Adipose tissue (tissue), 3 donors: ENCODE results near the gene POLD1. TPM values are rescaled to one million over a fixed set of nuclear protein-coding genes. Genes with fewer than 3 reads are reported as not detected.
"Not testable (repeated sequence)": the region's sequence is repeated elsewhere in the genome, so short reads cannot be mapped to it uniquely, and the experiment has no call there.

Source experiments
- H3K27ac ChIP-seq: one replicate; pipeline ENCODE4 v1.5.1; 2013; ENCODE audit warnings: low read depth, low read length
- WGBS, 3 donors: extraction: QIAGEN DNeasy Blood & Tissue Kit; methylation state at CpG; one replicate each; pipeline ENCODE4 v1.1.7; 2013; 5-methylcytosine and 5-hydroxymethylcytosine counted together
- polyA plus RNA-seq, 3 donors: library from polyadenylated mRNA; stranded (reverse); fragments of 200-250 nt; gene quantifications; one replicate each; pipeline ENCODE4 v1.2.3, GENCODE V29; 2013
- donor health status: healthy with polysubstance abuse.
- donor health status: Bipolar disorder and iron deficiency.
- donor health status: healthy.

The POLD1 gene
- polyA plus RNA-seq, 3 donors: 12.1 to 23.8 (median 13.5) TPM

GRCh38 chr19:50384685-50385535 lies 763 bp downstream of the POLD1 start:
- 11 to 15% (median 14%) methylated on average over 26 of the region's 26 CpGs for WGBS, 3 donors

GRCh38 chr19:50387176-50387867 lies 3.2 kb downstream of the POLD1 start:
- no peak overlapping the region for H3K27ac ChIP-seq
- WGBS, 3 donors: 57 to 85% (median 67%) methylated on average over 19 to 21 of the region's 21 CpGs

More at GRCh38 chr19:50384685-50385535, 763 bp downstream of the POLD1 start:
- H3K27ac ChIP-seq: no peak overlapping the region

- 75 to 94% (median 86%) methylated on average over 8 of the region's 8 CpGs for WGBS, 3 donors
- H3K27ac ChIP-seq: no peak overlapping the region
Observed at GRCh38 chr19:50387868-50388245, 3.7 kb downstream of the POLD1 start.

GRCh38 chr19:50390295-50390694 lies 6.1 kb downstream of the POLD1 start:
- not testable (repeated sequence) for H3K27ac ChIP-seq
- WGBS, 3 donors: 77 to 84% (median 78%) methylated on average over 3 of the region's 3 CpGs

- 94 to 99% (median 94%) methylated on average over 21 to 22 of the region's 23 CpGs for WGBS, 3 donors
Observed at GRCh38 chr19:50390952-50391351, 6.8 kb downstream of the POLD1 start.

GRCh38 chr19:50392759-50393158 lies 8.6 kb downstream of the POLD1 start:
- WGBS, 3 donors: 89 to 93% (median 91%) methylated on average over 5 of the region's 5 CpGs
- H3K27ac ChIP-seq: no peak overlapping the region

More at GRCh38 chr19:50390952-50391351, 6.8 kb downstream of the POLD1 start:
- not testable (repeated sequence) for H3K27ac ChIP-seq

GRCh38 chr19:50393589-50393988 lies 9.4 kb downstream of the POLD1 start:
- H3K27ac ChIP-seq: no peak overlapping the region
- 75 to 94% (median 92%) methylated on average over 4 of the region's 4 CpGs for WGBS, 3 donors

- H3K27ac ChIP-seq: no peak overlapping the region
- WGBS, 3 donors: 96 to 97% (median 96%) methylated on average over 9 of the region's 9 CpGs
Observed at GRCh38 chr19:50394017-50394416, 9.9 kb downstream of the POLD1 start.

- WGBS, 3 donors: 92 to 97% (median 93%) methylated on average over 13 of the region's 13 CpGs
- H3K27ac ChIP-seq: no peak overlapping the region
Observed at GRCh38 chr19:50398675-50399367, 14.7 kb downstream of the POLD1 start.

- H3K27ac ChIP-seq: no peak overlapping the region
- WGBS, 3 donors: 97 to 99% (median 99%) methylated on average over 10 of the region's 10 CpGs
Observed at GRCh38 chr19:50399368-50399745, 15.2 kb downstream of the POLD1 start.

- H3K27ac ChIP-seq: no peak overlapping the region
- 89 to 95% (median 94%) methylated on average over 47 to 48 of the region's 48 CpGs for WGBS, 3 donors
Observed at GRCh38 chr19:50401605-50402450, 17.7 kb downstream of the POLD1 start.

- H3K27ac ChIP-seq: no peak overlapping the region
- 96 to 97% (median 96%) methylated on average over 34 to 41 of the region's 41 CpGs for WGBS, 3 donors
Observed at GRCh38 chr19:50402544-50403301, 18.6 kb downstream of the POLD1 start.

- 87 to 94% (median 92%) methylated on average over 21 to 22 of the region's 22 CpGs for WGBS, 3 donors
Observed at GRCh38 chr19:50406156-50406820, 22.1 kb downstream of the POLD1 start.

GRCh38 chr19:50406829-50407228 lies 22.7 kb downstream of the POLD1 start:
- H3K27ac ChIP-seq: no peak overlapping the region
- 94 to 95% (median 94%) methylated on average over 19 of the region's 19 CpGs for WGBS, 3 donors

More at GRCh38 chr19:50406156-50406820, 22.1 kb downstream of the POLD1 start:
- H3K27ac ChIP-seq: no peak overlapping the region

- WGBS, 3 donors: 96 to 97% (median 96%) methylated on average over 17 of the region's 17 CpGs
- H3K27ac ChIP-seq: no peak overlapping the region
Observed at GRCh38 chr19:50409347-50409746, 25.2 kb downstream of the POLD1 start.

- WGBS, 3 donors: 83 to 85% (median 84%) methylated on average over 10 of the region's 10 CpGs
- no peak overlapping the region for H3K27ac ChIP-seq
Observed at GRCh38 chr19:50410109-50410508, 26.0 kb downstream of the POLD1 start.

- 92 to 100% (median 97%) methylated on average over 2 of the region's 2 CpGs for WGBS, 3 donors
- H3K27ac ChIP-seq: no peak overlapping the region
Observed at GRCh38 chr19:50412419-50412818, 28.3 kb downstream of the POLD1 start.
